Activated naive CD4-positive, alpha-beta T cell treated with anti-CD3 and anti-CD28 coated beads, Interleukin-2, amount 50 U/mL, for 72 hours (primary cell): ENCODE measurements around the gene GPRC6A. TPM values are rescaled to one million over a fixed set of nuclear protein-coding genes. Genes with fewer than 3 reads are reported as not detected.

Experiments used
- ATAC-seq, 2 donors: fragments of 150-1000 bp; cut with Tn5 transposase; 2 replicates each; pipeline ENCODE4 v1.10.0; 2021; ENCODE audit warnings: mild to moderate bottlenecking in 2 of 2, moderate library complexity in 2 of 2
- DNase-seq, 2 donors: peaks; one replicate each; pipeline ENCODE4 v3.0.0; 2021 to 2022; ENCODE audit warnings: low spot score in 2 of 2
- H3K27ac Mint-ChIP-seq, 2 donors: one replicate each; pipeline ENCODE4 v1.8.0; 2022; ENCODE audit warnings: mild to moderate bottlenecking in 2 of 2, mixed read lengths in 2 of 2
- H3K36me3 Mint-ChIP-seq, 2 donors: one replicate each; pipeline ENCODE4 v1.8.0; 2022; ENCODE audit warnings: mixed read lengths in 2 of 2
- H3K9me3 Mint-ChIP-seq, 2 donors: one replicate each; pipeline ENCODE4 v1.8.0; 2022; ENCODE audit warnings: mixed read lengths in 2 of 2
- total RNA-seq, 2 donors: library from RNA; stranded (reverse); gene quantifications; one replicate each; pipeline ENCODE4 v1.2.3, GENCODE V29; 2022

Gene GPRC6A
- total RNA-seq, 2 donors from 2014 or later, result not detected

DNA sequence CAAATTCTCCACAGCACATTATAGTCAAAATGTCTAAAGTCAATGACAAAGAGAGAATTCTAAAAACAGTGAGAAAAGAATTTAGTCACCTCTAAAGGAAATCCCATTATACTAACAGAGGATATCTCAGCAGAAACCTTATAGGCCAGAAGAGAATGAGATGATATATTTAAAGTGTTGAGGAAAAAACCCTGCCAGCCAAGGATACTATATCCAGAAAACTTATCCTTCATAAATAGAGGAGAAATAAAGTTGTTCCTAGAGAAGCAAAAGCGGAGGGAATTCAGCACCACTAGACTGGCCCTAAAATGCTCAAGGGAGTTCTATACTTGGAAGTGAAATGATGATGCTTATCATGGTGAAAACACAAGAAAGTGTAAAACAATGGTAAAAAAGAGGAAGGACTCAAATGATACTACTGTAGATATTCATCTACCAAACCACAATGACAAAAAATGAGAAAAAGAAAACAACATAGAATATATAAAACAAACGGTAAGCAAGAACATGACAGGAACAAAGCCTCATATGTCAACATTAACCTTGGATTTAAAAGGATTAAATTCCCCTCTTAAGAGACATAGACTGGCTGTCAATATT is 16.7 kb downstream of the GPRC6A start:
- H3K36me3 Mint-ChIP-seq, result peaks cover 0 to 7% of the 10 kb centered on the region in 2 donors
- ATAC-seq (no peak), DNase-seq (no peak)
- H3K27ac Mint-ChIP-seq, result no peak overlapping the region
- H3K9me3 Mint-ChIP-seq, result peaks cover 13 to 18% of the 10 kb centered on the region in 2 donors

DNA sequence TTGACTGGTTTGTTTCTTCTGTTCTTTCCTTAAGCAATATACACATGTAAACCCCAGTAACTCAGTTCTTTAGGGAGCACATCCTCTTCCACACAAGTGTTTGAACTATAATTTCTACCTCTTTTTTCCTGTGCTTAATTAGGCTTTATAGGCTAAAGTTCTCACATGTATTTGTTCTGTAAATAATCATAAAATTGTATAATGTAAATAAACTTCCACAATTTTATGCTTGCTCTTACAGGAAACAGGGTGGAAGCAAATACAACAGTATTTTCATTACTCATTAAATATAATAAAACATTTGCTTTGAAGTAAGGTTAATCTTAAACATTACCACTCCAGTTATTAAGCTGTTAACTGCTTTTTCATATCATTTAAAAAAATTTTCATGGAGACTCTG is 26.9 kb downstream of the GPRC6A start:
- ATAC-seq (no peak), DNase-seq (no peak)
- Mint-ChIP-seq H3K27ac (no peak overlapping the region), H3K36me3 (no peaks in the 10 kb centered on the region), H3K9me3 (no peaks in the 10 kb centered on the region)

DNA sequence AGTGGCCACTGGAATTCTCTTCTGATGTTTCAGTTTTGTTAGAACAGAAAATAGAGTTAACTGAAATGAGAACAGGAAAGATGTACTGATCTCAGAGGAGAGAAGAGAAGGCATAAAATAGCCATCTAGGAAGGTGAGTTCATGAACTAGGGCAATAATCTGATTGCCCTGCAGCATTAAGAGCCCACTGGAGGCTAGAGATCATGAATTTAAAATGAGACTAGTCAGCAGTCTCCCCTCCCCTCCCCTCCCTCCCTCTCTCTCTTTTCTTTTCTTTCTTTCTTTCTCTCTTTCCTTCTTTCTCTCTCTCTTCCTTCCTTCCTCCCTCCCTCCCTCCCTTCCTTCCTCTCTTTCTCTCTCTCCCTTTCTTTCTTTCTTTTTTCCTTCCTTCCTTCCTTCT is 28.9 kb downstream of the GPRC6A start:
- ATAC-seq (no peak), DNase-seq (no peak)
- Mint-ChIP-seq H3K9me3 (no peaks in the 10 kb centered on the region), H3K36me3 (no peaks in the 10 kb centered on the region), H3K27ac (no peak overlapping the region)

DNA sequence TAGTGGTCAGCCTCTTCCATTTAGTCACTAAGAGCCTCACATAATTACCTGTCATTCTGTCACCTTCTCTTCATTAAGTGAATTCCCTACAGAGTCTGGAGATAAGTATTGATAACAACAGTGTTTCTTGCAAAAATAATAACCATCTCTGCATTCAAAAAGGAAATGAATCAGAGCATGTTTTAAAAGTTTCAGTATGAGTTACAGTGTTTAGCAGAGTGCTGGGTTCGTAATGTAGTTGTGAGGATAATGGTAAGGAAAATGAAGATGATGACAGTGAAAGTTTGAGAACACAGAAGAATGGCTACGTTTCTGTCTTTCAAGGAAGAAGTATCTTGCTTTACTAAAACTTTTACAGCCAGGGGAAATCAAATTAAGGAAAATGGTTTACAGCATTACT is 31.3 kb downstream of the GPRC6A start:
- no peaks in the 10 kb centered on the region for H3K36me3 Mint-ChIP-seq
- ATAC-seq (peak in 1 of 2 donors; percentile 60), DNase-seq (no peak)
- H3K9me3 Mint-ChIP-seq, result no peaks in the 10 kb centered on the region
- no peak overlapping the region for H3K27ac Mint-ChIP-seq

DNA sequence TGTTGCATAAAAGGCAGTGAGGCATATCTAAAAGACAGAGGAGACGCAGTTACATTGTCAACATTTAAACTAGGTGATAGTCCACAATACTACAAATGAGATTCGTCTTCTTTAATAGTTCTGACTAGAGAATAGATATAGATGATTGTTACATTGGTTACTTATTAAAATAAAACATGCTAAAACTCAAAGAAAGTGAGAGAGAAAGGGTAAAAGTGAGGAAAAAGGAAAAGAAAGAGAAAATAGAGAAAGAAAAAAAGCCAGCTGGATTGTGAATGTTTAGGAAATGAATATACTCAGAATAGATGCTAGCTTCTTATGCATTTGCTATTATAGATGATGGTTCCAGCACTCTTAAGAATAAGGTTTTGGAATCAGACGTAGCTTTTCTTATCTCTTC is 35.7 kb downstream of the GPRC6A start:
- DNase-seq, result no peak
- Mint-ChIP-seq H3K27ac (no peak overlapping the region), H3K36me3 (no peaks in the 10 kb centered on the region), H3K9me3 (no peaks in the 10 kb centered on the region)
- no peak for ATAC-seq

DNA sequence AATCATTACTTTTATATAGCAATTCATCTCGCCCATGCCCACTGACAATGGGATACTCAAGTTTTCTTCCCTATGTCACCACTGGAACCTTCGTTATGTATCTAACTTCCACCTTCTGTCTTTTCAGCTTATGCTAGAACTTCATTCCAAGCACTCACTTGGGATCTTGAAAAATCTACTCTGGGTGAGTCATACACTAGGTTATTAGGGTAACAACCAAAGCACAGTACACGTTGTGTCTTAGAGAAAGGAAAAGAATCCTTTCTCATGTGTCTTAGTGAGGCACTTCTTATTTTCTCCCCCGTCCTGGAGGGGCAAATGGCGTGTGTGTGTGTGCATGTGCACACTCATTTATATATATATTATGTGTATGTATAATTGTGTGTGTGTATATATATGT is 45.0 kb downstream of the GPRC6A start:
- Mint-ChIP-seq H3K27ac (no peak overlapping the region), H3K9me3 (no peaks in the 10 kb centered on the region), H3K36me3 (no peaks in the 10 kb centered on the region)
- DNase-seq, result no peak
- ATAC-seq, result no peak

DNA sequence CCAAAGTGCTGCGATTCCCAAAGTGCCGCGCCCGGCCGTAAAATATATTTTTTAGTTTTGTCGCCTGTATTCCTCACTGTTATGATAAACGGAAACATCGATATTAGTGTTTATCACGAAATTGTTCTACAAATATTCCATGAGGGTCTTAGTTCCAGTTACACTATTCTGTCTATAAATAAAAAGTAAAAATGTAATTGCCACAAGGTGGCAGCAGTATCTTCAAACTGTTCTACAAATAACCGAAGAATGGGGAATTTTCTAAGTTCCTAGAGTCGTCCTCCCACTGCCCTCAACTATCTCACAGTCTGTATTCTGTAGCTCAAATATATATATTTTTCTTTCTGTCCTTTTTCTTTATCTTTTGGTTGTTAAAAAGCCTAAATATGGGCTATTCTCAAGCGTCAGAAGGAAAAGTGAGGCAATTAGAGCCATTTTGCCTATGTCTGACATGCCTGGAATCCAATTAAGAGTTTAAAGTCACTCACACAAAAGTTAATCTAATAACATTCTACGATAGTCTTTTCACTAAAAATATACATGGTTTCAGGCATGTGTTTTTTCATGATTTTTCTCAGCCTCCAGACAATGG is 49.2 kb downstream of the GPRC6A start:
- ATAC-seq, result no peak
- H3K9me3 Mint-ChIP-seq, result no peaks in the 10 kb centered on the region

DNA sequence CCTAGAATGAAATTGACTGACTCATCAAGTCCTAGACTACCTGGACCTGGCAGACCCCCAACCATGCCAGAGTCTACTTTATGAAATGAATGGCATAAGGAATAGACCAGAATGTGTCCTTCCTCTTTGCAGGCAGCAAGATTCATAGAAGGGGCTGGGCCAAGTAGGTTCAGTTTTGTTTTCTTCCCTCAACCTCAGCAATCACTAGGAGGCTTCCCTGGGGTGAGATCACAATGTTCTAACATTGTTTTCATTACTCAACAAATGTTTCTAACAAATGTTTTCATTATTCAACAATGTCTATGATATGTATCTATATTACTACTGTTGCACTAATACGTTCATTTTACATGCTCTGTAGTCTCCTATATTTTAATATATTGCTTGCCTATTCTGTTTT is 55.0 kb downstream of the GPRC6A start:
- Mint-ChIP-seq H3K36me3 (no peaks in the 10 kb centered on the region), H3K9me3 (no peaks in the 10 kb centered on the region), H3K27ac (no peak overlapping the region)
- ATAC-seq, result no peak
- DNase-seq, result no peak

More for the DNA sequence above, 49.2 kb downstream of the GPRC6A start:
- Mint-ChIP-seq H3K36me3 (no peaks in the 10 kb centered on the region), H3K27ac (no peak overlapping the region)
- no peak for DNase-seq

DNA sequence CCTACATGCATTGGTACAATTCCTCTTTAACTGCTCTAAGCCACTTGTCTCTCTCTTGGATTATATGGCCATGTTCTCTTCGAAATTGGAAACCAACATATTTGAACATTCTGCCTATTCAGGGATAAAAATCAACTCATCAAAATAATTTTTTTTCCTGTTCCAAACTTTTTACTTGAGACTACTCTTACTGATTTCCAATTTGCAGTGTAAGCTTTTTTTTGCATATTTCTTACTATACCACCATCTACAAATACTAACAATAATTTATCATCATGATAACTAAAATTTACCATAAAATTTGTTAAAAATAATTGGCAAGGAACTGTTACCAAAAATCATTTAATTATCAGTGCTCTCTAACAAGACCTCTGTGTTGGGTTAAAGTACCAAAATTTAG is 56.4 kb downstream of the GPRC6A start:
- Mint-ChIP-seq H3K36me3 (no peaks in the 10 kb centered on the region), H3K27ac (no peak overlapping the region), H3K9me3 (no peaks in the 10 kb centered on the region)
- DNase-seq, result no peak
- no peak for ATAC-seq

DNA sequence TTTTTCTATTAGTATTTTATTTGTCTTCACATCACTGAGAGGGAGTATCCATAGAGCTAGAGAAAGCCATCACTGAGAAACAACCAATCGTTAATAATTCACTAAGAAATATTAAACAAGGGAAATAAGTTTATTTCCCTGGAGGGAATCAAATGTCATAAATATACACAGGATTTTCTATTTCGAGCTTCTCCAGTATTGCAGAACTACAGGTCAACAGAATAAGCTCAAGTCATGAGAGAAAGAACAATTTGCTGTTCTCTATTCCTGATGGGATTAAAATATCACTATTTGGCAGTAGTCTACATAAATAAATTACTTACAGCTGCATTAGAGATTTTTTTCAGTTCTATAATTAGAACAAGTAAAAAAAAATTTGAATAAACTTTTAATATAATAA is 61.2 kb downstream of the GPRC6A start:
- H3K9me3 Mint-ChIP-seq, result no peaks in the 10 kb centered on the region
- H3K36me3 Mint-ChIP-seq, result peaks cover 8 to 12% of the 10 kb centered on the region in 2 donors
- no peak for DNase-seq
- no peak overlapping the region for H3K27ac Mint-ChIP-seq
- no peak for ATAC-seq

DNA sequence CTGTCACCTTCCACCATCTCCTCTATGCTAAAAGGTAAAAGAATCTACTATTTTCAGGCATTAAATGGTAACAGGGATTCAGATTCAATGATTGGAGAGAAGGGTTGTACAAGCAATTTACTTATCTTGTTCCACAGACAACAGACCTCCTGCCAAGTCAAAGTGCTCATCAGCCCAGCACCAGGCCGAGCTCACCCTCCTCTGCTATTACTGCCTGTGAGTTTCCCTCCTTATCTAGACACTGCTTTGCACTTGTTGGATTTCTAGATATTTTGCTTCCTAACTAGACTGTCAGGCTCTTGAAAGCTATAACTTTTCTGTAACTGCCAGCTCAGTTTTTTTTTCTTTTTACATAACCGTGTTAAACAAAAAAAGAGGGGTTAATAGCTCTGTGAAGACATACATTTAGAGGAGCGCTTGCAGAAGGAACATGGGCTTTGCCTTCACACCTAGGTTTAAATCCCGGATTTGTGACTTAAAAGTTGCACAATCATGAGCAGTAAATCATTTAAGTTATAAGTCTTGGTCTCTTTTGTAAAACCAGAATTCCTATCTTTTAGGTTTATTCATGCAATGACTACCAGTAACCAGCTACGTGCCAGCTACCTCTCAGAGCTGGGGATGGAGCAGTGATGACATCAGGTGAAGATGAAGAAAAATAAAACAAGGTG is 62.2 kb downstream of the GPRC6A start:
- peaks cover 8 to 12% of the 10 kb centered on the region in 2 donors for H3K36me3 Mint-ChIP-seq
- H3K27ac Mint-ChIP-seq, result no peak overlapping the region
- ATAC-seq, result no peak
- DNase-seq, result no peak
- no peaks in the 10 kb centered on the region for H3K9me3 Mint-ChIP-seq

DNA sequence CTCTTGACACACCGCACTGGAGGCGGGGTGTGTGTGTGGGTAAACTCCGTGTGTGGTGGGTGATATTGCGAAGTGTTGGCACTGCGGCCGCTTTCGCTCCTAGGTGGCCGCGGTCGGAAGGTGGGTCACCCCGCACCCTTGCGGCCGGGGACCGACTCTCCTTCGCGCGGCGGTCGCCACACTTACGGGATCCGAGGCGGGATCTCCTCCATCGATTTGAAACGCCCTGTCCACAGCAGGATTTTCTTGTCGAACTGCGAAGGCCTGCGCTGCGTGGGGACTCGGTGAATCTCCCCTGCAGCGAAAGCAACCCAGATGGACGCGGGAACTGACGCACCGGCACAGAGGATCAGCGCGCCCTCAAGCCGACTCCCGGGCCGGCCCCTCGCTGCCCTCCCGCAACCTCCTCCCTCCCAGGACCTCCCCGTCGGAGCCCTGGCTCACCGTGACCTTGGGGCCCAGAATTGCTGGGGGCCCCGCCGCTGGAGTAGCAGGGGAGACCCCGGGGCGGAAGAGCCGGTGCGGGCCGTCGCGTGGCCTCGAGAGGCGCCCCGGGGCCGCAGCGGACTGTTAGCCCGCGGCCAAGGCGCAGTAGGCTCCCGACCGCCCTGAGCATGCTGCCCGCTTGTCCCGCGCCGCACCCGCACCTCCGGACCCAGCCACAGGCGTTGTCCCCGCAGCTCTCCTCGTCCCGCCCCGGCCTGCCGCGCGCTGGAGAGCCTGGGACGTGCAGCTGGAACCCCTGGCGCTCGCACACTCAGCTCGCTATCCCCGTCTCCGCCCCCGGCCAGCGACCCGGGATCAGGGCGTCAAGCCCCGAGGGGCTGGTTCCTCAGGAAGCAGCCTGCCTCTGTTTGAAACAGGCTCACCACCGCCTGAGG is 63.7 kb downstream of the GPRC6A start, which contains the start of gene FAM162B:
TSS of gene FAM162B (minus strand) at position 759 of the 881 bp plus-strand sequence. CDS start at position 616, 143 bp downstream.
- DNase-seq (peak in 1 of 2 donors; percentile 10), ATAC-seq (peak; percentile 46 to 65)
- H3K9me3 Mint-ChIP-seq, result no peaks in the 10 kb centered on the region
- peaks cover 8 to 12% of the 10 kb centered on the region in 2 donors for H3K36me3 Mint-ChIP-seq
- H3K27ac Mint-ChIP-seq, result no peak within 1 kb of the TSS

DNA sequence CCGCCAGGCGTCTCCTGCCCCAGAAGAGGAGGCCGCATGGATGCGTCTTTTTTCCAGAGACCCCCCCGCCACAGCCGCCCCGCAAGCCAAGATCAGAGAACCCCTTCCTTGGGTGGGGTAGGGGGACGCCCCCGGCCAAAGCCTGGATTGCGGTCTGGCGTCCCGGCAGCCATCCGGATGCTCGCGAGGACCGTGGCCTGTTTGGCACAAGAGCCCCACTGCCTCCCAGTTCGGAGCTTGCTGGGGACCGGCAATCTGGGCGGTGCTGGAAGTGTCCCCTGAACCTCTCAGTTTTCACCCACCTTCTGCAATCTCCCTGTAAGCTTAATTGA is 64.3 kb downstream of the GPRC6A start:
- Mint-ChIP-seq H3K27ac (no peak overlapping the region), H3K9me3 (no peaks in the 10 kb centered on the region), H3K36me3 (peaks cover 8 to 12% of the 10 kb centered on the region in 2 donors)
- DNase-seq, result no peak
- no peak for ATAC-seq

DNA sequence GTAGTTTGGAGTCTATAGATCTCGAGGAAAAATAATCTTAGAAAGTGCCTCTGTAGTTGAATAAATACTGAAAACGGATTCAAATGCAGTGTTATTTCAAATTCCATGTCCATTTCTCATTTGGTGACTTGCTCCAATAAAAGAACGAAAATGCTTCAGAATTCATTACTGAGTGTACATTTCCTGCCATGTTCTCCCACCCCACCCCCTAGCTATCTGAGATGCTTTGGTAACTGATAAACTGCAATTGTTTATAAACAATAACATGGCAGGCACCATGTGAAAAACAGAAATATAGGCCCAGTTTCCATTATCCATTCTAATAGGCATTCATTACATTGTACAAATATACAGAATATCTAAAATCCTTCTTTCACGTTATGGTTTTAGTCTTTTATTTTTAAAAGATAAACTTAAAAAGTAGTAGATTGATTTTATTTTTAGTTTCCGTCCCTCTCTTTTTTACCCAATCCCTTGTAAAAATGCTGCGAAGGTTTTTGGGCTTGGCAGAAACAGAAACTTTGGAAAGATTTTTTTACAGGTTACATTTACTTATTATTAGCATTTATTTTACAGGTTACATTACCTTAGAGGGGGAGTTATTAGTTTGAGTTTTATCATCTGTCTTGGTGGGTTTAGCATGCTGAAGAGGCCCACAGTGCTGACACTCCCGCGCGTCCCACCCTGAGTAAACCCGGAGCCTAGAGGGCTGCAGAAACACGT is 64.8 kb downstream of the GPRC6A start:
- ATAC-seq, result no peak
- DNase-seq, result no peak
- Mint-ChIP-seq H3K27ac (no peak overlapping the region), H3K9me3 (no peaks in the 10 kb centered on the region), H3K36me3 (peaks cover 8 to 12% of the 10 kb centered on the region in 2 donors)

DNA sequence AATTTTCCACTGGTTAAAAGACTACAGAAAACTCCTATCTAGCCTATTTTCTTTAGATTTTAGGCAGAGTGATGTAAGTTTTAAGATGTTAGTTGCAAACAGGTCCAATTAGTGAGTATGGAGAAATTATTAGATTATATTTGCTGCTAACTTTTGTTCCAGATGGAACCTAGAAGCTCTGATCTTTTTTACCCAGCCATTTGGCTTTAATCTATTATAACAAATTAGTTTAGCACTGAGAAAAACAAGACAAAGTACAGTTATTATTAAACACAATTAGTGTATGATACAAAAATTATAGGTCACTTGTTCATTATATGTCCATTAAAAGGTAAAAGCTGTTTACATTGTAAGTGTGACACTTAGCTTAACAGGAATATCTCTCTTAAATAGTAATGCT is 65.8 kb downstream of the GPRC6A start:
- H3K36me3 Mint-ChIP-seq, result peaks cover 8 to 12% of the 10 kb centered on the region in 2 donors
- no peaks in the 10 kb centered on the region for H3K9me3 Mint-ChIP-seq
- no peak overlapping the region for H3K27ac Mint-ChIP-seq
- DNase-seq, result no peak
- no peak for ATAC-seq

DNA sequence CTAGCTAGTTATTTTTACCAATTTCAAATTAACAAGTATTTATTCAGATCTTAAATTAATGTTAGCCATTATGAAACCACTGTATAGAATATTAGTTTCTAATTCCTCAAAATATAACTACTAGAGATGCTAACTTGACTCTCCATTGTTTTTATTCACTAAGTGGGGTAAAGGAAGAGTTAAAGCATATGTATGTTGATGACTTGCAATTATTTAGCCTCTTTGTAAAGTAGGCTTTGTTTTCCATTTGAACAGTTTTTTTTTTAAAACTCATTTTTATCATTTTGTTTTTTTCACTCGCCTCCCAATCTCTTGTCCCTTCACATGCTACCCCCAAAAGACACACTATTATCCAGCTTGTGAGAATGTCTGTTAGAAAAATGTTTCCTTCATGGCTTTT is 66.6 kb downstream of the GPRC6A start:
- H3K27ac Mint-ChIP-seq, result no peak overlapping the region
- no peak for ATAC-seq
- peaks cover 8 to 12% of the 10 kb centered on the region in 2 donors for H3K36me3 Mint-ChIP-seq
- H3K9me3 Mint-ChIP-seq, result no peaks in the 10 kb centered on the region
- DNase-seq, result no peak
